Uterus (tissue), 2 donors: ENCODE data around the gene CPZ.

Experiments used
- CTCF ChIP-seq, 4 experiments: fragments of 200-600 bp in 2 of 4; fragments of 450-650 bp in 2 of 4; sonication (generic) in 2 of 4; IDR thresholded peaks; one replicate each; pipeline ENCODE4 v1.5.1; 2016 to 2019; ENCODE audit warnings: antibody characterized with exemption in 4 of 4, mild to moderate bottlenecking in 2 of 4, moderate library complexity in 1 of 4
- POLR2A ChIP-seq, 2 donors: fragments of 450-650 bp; IDR thresholded peaks; one replicate each; pipeline ENCODE4 v1.6.1; 2016; ENCODE audit warnings: antibody characterized with exemption in 2 of 2, mild to moderate bottlenecking in 1 of 2, moderate library complexity in 1 of 2

GRCh38 chr4:8546766-8547107 lies 45.8 kb upstream of the CPZ start:
- TF ChIP-seq POLR2A (IDR thresholded peaks at IDR 0.05), result no peak
- no peak for TF ChIP-seq CTCF (IDR thresholded peaks at IDR 0.05)
